K562 (cell line): ENCODE results near the gene CTSO. TPM values are rescaled to one million over a fixed set of nuclear protein-coding genes. Genes with fewer than 3 reads are reported as not detected.

Experiments
- ATAC-seq: fragments of 200-7000 bp; cut with Tn5 transposase; 3 replicates; pipeline ENCODE4 v1.9.1; 2020; ENCODE audit warnings: moderate library complexity
- BruUV-seq: library from RNA; stranded (reverse); fragments of 400-500 nt; replicated peaks from 2 replicates; lab custom pipeline; 2021; lab: Mats Ljungman, UMichigan
- CTCF ChIA-PET: fragments of 300-600 bp; formaldehyde crosslinking; extraction: SDS; loops from one replicate; lab custom pipeline; 2021; ENCODE audit warnings: low intra/inter-chr PET ratio; lab: Yijun Ruan, JAX
- POLR2A ChIA-PET: fragments of 300-600, 350-650 bp; sonication (Branson Sonifier 250); formaldehyde crosslinking; extraction: SDS; loops from one replicate; lab custom pipeline; 2021; ENCODE audit warnings: antibody characterized with exemption, inconsistent platforms; lab: Yijun Ruan, JAX
- DNase-seq, 4 experiments: peaks; one replicate each; pipeline versions ENCODE4 v3.0.0 to v3.0.0-alpha.2; 2011 to 2018; ENCODE audit warnings: low spot score in 3 of 4, mixed read lengths in 3 of 4; ENCODE audit errors: extremely low read depth in 1 of 4
- FAIRE-seq: peaks from 2 replicates; lab custom pipeline; 2011; peaks lifted over from hg19 to GRCh38; lab: Jason Lieb, UNC
- H2AFZ ChIP-seq: 2 replicates; pipeline ENCODE4 v1.6.0; 2011; ENCODE audit warnings: low read depth, low read length, control low read depth, inconsistent platforms
- H3K27ac ChIP-seq: fragments of 200-600 bp; 3 replicates; pipeline ENCODE4 v1.8.0; 2011; ENCODE audit warnings: low read depth, mild to moderate bottlenecking, control low read depth, inconsistent platforms, low read length, moderate library complexity, mixed read lengths; ENCODE audit errors: extremely low read depth
- H3K27me3 ChIP-seq, 2 experiments: fragments of 300-600 bp in 1 of 2; 2 replicates in 1 of 2; 3 replicates in 1 of 2; pipeline versions ENCODE4 v1.6.0 to v1.8.0; 2011; ENCODE audit warnings: inconsistent platforms in 2 of 2, low read length in 2 of 2, mild to moderate bottlenecking in 1 of 2, mixed read lengths in 1 of 2, moderate library complexity in 1 of 2; ENCODE audit not compliant: control insufficient read depth in 2 of 2, insufficient read depth in 2 of 2
- H3K36me3 ChIP-seq: fragments of 300-600 bp; 3 replicates; pipeline ENCODE4 v1.8.0; 2011; ENCODE audit warnings: mild to moderate bottlenecking, low read length, inconsistent platforms; ENCODE audit not compliant: control insufficient read depth, insufficient read depth
- H3K4me1 ChIP-seq, 2 experiments: fragments of 200-600 bp in 1 of 2; replicated peaks in 1 of 2; 2 replicates in 1 of 2; 3 replicates in 1 of 2; pipeline versions ENCODE4 v1.5.1 to v1.8.0; 2011; ENCODE audit warnings: inconsistent platforms in 2 of 2, low read length in 2 of 2, mild to moderate bottlenecking in 1 of 2, mixed read lengths in 1 of 2, moderate library complexity in 1 of 2; ENCODE audit not compliant: control insufficient read depth in 2 of 2, insufficient read depth in 2 of 2
- H3K4me2 ChIP-seq: 2 replicates; pipeline ENCODE4 v1.6.1; 2011; ENCODE audit warnings: low read length, control low read depth, inconsistent platforms, mixed read lengths; ENCODE audit not compliant: insufficient read depth
- H3K4me3 ChIP-seq: fragments of 200-600 bp; sonication (generic), shearing (Covaris generic); 2 replicates; pipeline ENCODE4 v1.5.1; 2016; ENCODE audit warnings: control low read depth, inconsistent platforms
- H3K79me2 ChIP-seq: fragments of 200-600 bp; 3 replicates; pipeline ENCODE4 v1.8.0; 2011; ENCODE audit warnings: low read length, inconsistent platforms; ENCODE audit not compliant: control insufficient read depth, insufficient read depth
- H3K9ac ChIP-seq, 2 experiments: 2 replicates each; pipeline versions ENCODE4 v1.6.0 to v1.6.1; 2011; ENCODE audit warnings: low read depth in 2 of 2, low read length in 2 of 2, control low read depth in 1 of 2, inconsistent platforms in 1 of 2, mild to moderate bottlenecking in 1 of 2, mixed read lengths in 1 of 2; ENCODE audit not compliant: insufficient read depth in 1 of 2
- H3K9me1 ChIP-seq: one replicate; pipeline ENCODE4 v1.6.0; 2011; ENCODE audit warnings: inconsistent platforms, mild to moderate bottlenecking, low read length, moderate library complexity; ENCODE audit not compliant: control insufficient read depth, insufficient read depth
- H3K9me3 ChIP-seq: replicated peaks from 2 replicates; pipeline ENCODE4 v1.5.1; 2011; ENCODE audit warnings: low read depth, low read length, inconsistent platforms; ENCODE audit not compliant: control insufficient read depth, insufficient read depth
- H4K20me1 ChIP-seq: replicated peaks from 2 replicates; pipeline ENCODE4 v1.6.1; 2011; ENCODE audit warnings: low read length, inconsistent platforms, mixed read lengths; ENCODE audit not compliant: control insufficient read depth, insufficient read depth
- ARHGAP35 ChIP-seq: fragments of 450-650 bp; IDR thresholded peaks from 2 replicates; pipeline ENCODE4 v1.6.1; 2018; ENCODE audit not compliant: partially characterized antibody
- CBX8 ChIP-seq: fragments of 200-600 bp; sonication (generic); IDR thresholded peaks from 2 replicates; pipeline ENCODE4 v1.6.1; 2012; ENCODE audit warnings: borderline replicate concordance, mixed run types, low read depth, mild to moderate bottlenecking, moderate library complexity, mixed read lengths, low read length, control low read depth, inconsistent platforms; ENCODE audit not compliant: poor library complexity, severe bottlenecking; ENCODE audit errors: extremely low read depth
- GABPB2 ChIP-seq: fragments of 250-450 bp; sonication (Bioruptor Pico); conservative IDR thresholded peaks from 2 replicates; pipeline ENCODE4 v1.5.1; 2021; ENCODE audit warnings: mild to moderate bottlenecking
- HDAC1 ChIP-seq, 2 experiments: fragments of 450-650 bp; IDR thresholded peaks; 2 replicates each; pipeline ENCODE4 v1.6.1; 2016 to 2017; ENCODE audit warnings: inconsistent platforms in 1 of 2, mild to moderate bottlenecking in 1 of 2, moderate library complexity in 1 of 2
- HNRNPLL ChIP-seq: fragments of 200-400 bp; formaldehyde crosslinking; IDR thresholded peaks from 2 replicates; pipeline ENCODE4 v1.6.1; 2017; ENCODE audit warnings: low read length, low read depth, mild to moderate bottlenecking; ENCODE audit not compliant: poor library complexity, severe bottlenecking
- MYBL2 ChIP-seq, 2 experiments: fragments of 450-650 bp in 1 of 2; sonication (generic) in 1 of 2; formaldehyde crosslinking in 1 of 2; IDR thresholded peaks; 2 replicates each; pipeline versions ENCODE4 v1.6.1 to v1.8.1; 2017 to 2022; ENCODE audit warnings: borderline replicate concordance in 1 of 2, inconsistent platforms in 1 of 2, low read depth in 1 of 2, mild to moderate bottlenecking in 1 of 2, missing genetic modification reagents in 1 of 2, moderate library complexity in 1 of 2
- PURB ChIP-seq: sonication (generic); formaldehyde crosslinking; IDR thresholded peaks from 2 replicates; pipeline ENCODE4 v1.9.0; 2021; ENCODE audit warnings: low read depth, mild to moderate bottlenecking, missing genetic modification reagents
- WGBS: fragments of 100-300 bp; shearing (Covaris generic); methylation state at CpG from one replicate; pipeline ENCODE4 v1.1.6; 2016; ENCODE audit warnings: low coverage, mixed read lengths; ENCODE audit not compliant: insufficient coverage; ENCODE audit errors: missing lambda C conversion rate; 5-methylcytosine and 5-hydroxymethylcytosine counted together
- in situ Hi-C: fragments of 300-500 bp; cut with MboI; formaldehyde crosslinking; loops from 4 replicates; pipeline ENCODE4 v1.15.0; 2018; ENCODE audit warnings: inconsistent platforms, mixed read lengths
- intact Hi-C: fragments of 100-400 bp; cut with micrococcal nuclease; formaldehyde crosslinking; loops from 2 replicates; pipeline ENCODE4 v1.14.2; 2022
- polyA plus RNA-seq, 8 experiments: library from polyadenylated mRNA; depleted of rRNA in 4 of 8; stranded (reverse) in 5 of 8; unstranded in 3 of 8; fragments of >200 nt; fragmentation: Nextera tagmentation in 2 of 8; fragmentation: Illumina TruSeq in 1 of 8; extraction: Ambion mirVana in 2 of 8; extraction: Trizol in 1 of 8; gene quantifications; 2 replicates each; pipeline versions ENCODE4 v1.2.1 to v1.2.3, GENCODE V29; 2011 to 2014; ENCODE audit warnings: inconsistent platforms in 1 of 8, missing spikeins in 1 of 8
- total RNA-seq, 7 experiments: library from RNA; depleted of rRNA in 6 of 7; stranded (reverse); fragments of >200 nt in 6 of 7; fragmentation: Illumina TruSeq in 2 of 7; extraction: Trizol in 2 of 7; gene quantifications; 2 replicates each; pipeline versions ENCODE4 v1.2.1 to v1.2.3, GENCODE V29; 2011 to 2021; ENCODE audit warnings: low replicate concordance in 1 of 7
- TF ChIP-seq, protein P1 (sequence below): fragments of 250-450 bp; sonication (Bioruptor Pico); IDR thresholded peaks from 2 replicates; pipeline ENCODE4 v1.5.0; 2021; ENCODE audit warnings: mild to moderate bottlenecking, moderate library complexity

The CTSO gene
- total and polyA plus RNA-seq, 9 of the 15 experiments (the other 6 are each of a cell fraction or from before 2014, with no cell fraction given) = 0.03 to 0.07 (median 0.04) TPM; not detected in 5

GRCh38 chr4:155901013-155901412 lies 52.7 kb downstream of the CTSO start:
- WGBS = 0% methylated on average over 2 of the region's 2 CpGs
- Histone ChIP-seq H2AFZ (no peak overlapping the region), H4K20me1 (no peaks in the 10 kb centered on the region), H3K4me3 (no peak overlapping the region)
- no TSS peak for BruUV-seq
- ChIA-PET POLR2A (no interaction called here), CTCF (no interaction called here)
- in situ Hi-C loops = no loop called here
- TF ChIP-seq MYBL2 (IDR thresholded peaks at IDR 0.05; ENCODE audit: low read depth) (no peak), MYBL2 (CRISPR knock-in tag; IDR thresholded peaks at IDR 0.05; ENCODE audit: borderline replicate concordance) (no peak), HNRNPLL (no peak), GABPB2 (no peak), PURB (CRISPR knock-in tag) (no peak), ARHGAP35 (no peak), HDAC1 (IDR thresholded peaks at IDR 0.05) (no peak), CBX8 (no peak)
- TF ChIP-seq, protein P1, sequence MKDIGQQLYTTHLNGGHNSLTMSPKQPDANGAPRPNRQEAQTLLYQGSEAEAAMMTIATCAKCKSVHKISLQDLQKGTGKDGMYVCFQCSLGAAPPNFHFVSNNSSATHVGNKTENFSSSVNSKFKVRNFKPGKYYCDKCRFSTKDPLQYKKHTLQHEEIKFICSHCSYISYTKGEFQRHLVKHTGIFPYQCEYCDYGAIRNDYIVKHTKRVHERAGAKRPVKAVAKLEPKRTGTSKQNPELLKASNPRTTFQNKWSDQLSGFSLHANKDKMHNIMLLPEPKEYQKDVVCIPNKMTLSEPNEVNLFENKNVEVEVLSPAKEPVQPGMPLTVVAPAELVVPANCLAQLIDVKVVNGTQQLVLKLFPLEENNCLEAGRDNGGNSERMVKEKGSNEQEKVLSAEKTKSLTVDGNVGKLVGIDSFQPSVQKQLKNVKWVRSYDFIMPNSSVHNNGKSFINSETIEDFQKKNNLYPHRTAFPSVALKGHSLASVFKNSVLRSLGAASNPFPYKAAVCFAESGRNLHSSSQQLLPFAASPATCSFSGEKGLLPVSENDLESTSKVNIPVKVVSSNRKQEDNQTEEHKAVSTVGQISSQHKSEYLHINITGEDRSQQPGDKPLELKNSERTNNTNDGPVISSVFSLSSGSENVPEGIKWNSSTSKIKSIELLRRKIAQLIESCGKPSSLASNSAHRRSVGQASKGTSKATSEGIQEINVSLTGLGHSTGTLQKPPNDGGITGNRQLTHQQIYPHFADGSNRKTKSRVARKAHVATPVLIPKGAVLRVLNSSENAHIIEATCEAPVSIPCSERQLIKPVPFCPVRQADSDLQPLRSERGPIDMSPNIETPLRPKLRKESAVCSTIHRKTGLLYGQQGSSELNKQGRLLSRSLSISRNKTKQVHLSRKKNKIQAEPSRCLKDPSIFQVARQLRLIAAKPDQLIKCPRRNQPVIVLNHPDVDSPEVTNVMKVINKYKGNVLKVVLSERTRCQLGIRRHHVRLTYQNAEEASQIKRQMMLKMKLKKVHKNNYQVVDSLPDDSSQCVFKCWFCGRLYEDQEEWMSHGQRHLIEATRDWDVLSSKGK (CRISPR knock-in tag) = no peak
- TF ChIP-seq, all 486 proteins: peak for 0
- H3K4me2 ChIP-seq = no peak overlapping the region
- no peaks in the 10 kb centered on the region for H3K36me3 ChIP-seq
- H3K27ac ChIP-seq = no peak overlapping the region
- no peak overlapping the region for H3K9ac ChIP-seq
- intact Hi-C loops = no loop called here
- H3K9me3 ChIP-seq = no peaks in the 10 kb centered on the region
- H3K9me1 ChIP-seq = no peaks in the 10 kb centered on the region
- H3K4me1 ChIP-seq = no peaks in the 10 kb centered on the region
- ATAC-seq (no peak), DNase-seq (no peak), FAIRE-seq (no peak)
- H3K27me3 ChIP-seq = no peaks in the 10 kb centered on the region
- no peaks in the 10 kb centered on the region for H3K79me2 ChIP-seq
